HUDEP-2 (cell line): ENCODE results near the gene C2CD3.
"Not testable (repeated sequence)": the region's sequence is repeated elsewhere in the genome, so short reads cannot be mapped to it uniquely, and the experiment has no call there.

Source experiments
- DNase-seq, 76 experiments: peaks; one replicate each; lab custom pipeline; 2025; ENCODE audit not compliant: unreplicated experiment in 76 of 76; lab: John Stamatoyannopoulos, UW

The C2CD3 gene

DNA sequence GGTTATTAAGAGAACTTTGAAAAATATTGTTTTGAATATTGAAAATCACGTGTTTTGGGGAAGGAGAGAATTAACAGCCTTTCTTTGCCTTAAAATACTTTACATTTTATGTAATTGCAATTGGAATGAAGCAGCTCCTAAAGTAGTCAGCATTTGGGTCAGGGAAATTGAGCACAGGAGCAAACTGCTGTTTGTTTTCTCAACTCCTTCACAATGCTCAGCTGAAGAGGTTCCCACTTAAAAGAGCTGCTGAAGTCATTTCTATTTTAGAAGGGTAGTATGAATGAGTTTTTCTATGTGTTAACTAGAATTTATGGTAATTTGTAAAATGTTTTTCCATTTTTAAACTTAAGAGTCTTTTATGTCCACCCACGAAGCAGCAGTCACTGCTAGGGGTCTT lies 180.1 kb downstream of the C2CD3 start:
- DNase-seq, result no peak

DNA sequence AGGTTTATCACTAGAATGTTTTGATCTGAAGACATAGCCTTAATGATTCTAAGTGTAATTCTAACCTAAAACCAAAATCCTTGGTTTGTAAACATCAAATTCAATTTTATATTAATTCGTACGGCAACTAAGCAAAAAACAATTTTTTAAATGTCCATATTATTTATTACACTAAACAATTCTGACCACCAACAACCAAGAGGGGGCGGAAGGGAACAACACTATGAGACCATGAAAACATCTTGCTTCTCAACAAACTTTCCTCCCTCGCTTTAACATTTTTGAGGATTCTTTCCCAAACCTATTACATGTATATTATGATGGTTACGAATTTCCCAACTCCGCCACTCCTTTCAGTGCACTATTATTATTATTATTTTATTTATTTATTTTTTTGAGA lies 181.6 kb downstream of the C2CD3 start:
- peak in 4 of 76 experiments; percentile 4 to 24 (median 18) for DNase-seq

DNA sequence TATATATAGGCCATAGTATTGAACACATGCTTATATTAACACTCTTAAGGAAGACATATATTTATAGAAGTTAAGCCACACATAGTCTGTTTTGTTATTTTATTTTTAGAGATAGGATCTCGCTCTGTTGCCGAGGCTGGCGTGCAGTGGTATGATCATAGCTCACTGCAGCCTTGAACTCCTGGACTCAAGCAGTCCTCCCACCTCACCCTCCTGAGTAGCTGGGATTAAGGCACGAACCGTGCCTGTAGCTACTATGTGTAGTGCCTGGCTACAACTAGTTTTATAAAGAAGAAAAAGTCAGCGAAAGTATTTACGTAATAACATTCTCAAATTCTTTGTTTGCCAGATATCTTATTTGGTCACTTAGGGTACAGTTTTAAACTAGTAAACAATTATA lies 182.6 kb downstream of the C2CD3 start:
- DNase-seq, result no peak

- DNase-seq, result not testable (repeated sequence)
Observed at GRCh38 chr11:73985661-73986060, 185.1 kb downstream of the C2CD3 start.

- DNase-seq, result peak in 5 of 76 experiments; percentile 12 to 28 (median 18)
Observed at GRCh38 chr11:73983741-73984538, 186.9 kb downstream of the C2CD3 start.

GRCh38 chr11:73982990-73983740 lies 187.6 kb downstream of the C2CD3 start:
- DNase-seq, result peak in 75 of 76 experiments; percentile 80 to 99 (median 98)

- DNase-seq, result peak in 72 of 76 experiments; percentile 60 to 98 (median 86)
Observed at GRCh38 chr11:73982595-73982989, 188.2 kb downstream of the C2CD3 start, which contains the start of gene UCP2. Gene UCP2 (minus strand): TSS chr11:73982843. CDS start chr11:73978378, 4,465 bp downstream.

GRCh38 chr11:73981051-73981805 lies 189.6 kb downstream of the C2CD3 start:
- DNase-seq, result peak in 3 of 76 experiments; percentile 6 to 26 (median 23)

GRCh38 chr11:73980001-73980961 lies 190.5 kb downstream of the C2CD3 start:
- DNase-seq, result peak in 73 of 76 experiments; percentile 23 to 84 (median 66)

DNA sequence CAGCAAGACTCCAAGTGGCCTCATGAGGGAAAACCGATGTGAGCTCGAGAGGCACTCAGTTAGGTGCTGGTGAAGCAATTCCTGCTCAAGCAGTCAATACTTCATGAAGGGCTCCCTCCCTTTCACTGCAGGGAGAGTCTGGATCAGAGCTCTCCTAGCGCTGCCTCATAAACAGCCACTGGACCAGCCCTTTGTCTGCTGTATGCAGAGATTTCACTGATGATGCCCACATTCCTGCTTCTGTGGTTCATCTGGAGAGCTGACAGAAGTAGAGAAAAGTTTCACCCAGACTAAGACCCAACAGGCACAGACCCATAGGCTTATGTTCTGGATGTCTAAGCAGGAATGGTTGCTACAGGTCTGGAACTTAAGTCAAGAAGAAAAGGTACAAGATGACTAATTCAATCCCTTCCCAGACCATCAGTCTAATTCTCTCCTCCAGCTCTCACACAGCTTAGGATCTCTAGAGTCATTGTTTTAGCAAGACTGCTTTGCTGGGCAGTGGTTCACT lies 192.2 kb downstream of the C2CD3 start:
- DNase-seq, result peak in 1 of 76 experiments; percentile 9

- DNase-seq, result no peak
Observed at GRCh38 chr11:73977856-73978519, 192.8 kb downstream of the C2CD3 start.

GRCh38 chr11:73976451-73977151 lies 194.2 kb downstream of the C2CD3 start:
- no peak for DNase-seq

DNA sequence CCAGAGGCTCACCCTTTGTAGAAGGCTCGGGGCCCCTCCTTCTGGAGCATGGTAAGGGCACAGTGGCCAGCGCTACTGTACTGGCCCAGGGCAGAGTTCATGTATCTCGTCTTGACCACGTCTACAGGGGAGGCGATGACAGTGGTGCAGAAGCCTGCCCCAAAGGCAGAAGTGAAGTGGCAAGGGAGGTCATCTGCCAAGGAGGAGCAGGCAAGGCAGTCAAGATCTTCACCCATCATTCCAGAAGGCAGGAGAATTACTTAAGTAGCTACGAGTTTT lies 195.4 kb downstream of the C2CD3 start:
- DNase-seq, result no peak

DNA sequence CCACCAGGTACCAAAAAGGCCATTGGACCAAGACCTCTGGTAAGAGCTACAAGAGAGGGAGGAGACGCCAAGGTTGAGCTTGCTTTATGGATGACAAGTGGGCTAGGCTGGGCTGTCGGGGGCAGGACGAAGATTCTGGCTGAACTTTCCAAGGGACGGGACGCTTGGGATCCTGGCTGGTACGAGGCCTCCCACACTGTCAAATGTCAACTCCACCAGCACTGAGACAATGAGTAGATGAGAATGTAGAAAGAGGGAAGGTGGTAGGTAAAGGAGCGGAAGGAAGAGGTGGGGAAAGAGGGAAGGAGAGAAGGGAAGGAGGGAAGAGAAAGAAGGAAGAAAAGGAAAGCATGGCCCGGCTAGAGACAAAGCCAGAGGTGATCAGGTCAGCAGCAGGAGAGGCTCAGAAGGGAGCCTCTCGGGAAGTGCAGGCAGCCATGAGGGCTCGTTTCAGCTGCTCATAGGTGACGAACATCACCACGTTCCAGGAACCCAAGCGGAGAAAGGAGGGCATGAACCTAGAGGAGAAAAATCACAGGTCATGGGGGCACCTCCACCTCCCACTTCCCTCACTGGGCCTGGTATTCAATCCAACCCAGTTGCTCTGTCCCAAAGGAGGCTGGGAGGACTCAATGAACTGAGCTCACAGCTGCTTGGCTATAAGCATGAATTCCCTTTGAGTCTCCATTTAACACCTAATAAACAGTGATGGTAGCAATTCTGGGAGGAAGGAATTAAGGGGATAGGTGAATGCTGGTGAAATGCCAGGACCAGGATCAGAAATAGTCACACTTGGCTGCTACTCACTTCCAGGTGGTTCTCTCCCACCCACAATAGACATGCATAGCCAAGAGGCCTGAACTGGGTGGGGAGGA lies 196.0 kb downstream of the C2CD3 start:
- DNase-seq, result no peak

- DNase-seq, result peak in 26 of 76 experiments; percentile 15 to 79 (median 51)
Observed at GRCh38 chr11:73972620-73973449, 198.0 kb downstream of the C2CD3 start.

DNA sequence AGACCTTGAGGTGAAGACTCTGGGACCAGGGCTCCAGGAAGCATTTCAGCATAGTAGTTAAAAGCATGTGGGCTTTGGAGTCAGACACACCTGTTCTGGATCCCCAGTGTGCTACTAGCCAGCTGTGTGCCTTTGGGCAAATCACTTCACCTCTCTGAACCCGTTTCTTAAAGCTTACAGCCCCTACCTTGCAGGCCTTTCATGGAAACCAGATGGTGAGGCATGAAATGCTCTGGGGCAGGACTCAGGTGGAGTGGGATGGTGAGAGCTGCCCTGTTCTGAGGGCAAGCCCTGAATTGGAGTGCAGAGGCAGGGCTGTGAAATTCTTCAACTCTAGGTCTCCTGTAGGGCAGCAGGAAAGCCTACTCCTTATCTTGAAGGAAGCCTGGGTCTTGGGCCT lies 198.6 kb downstream of the C2CD3 start:
- DNase-seq, result peak in 40 of 76 experiments; percentile 17 to 75 (median 44)
